SK-N-SH treated with all-trans-retinoic acid at 6 μM for 48 hours (cell line): Measurements from ENCODE around the gene MRPL21.

Experiments
- ATAC-seq: fragments of 200-7000 bp; cut with Tn5 transposase; 3 replicates; pipeline ENCODE4 v1.9.1; 2020; ENCODE audit warnings: mild to moderate bottlenecking, moderate library complexity
- ARNTL ChIP-seq: fragments of 450-650 bp; formaldehyde crosslinking; IDR thresholded peaks from 2 replicates; pipeline ENCODE4 v1.5.0; 2020; ENCODE audit warnings: low read depth, mild to moderate bottlenecking, moderate library complexity, borderline replicate concordance
- BACH2 ChIP-seq: fragments of 250-450 bp; sonication (Bioruptor Pico); IDR thresholded peaks from 2 replicates; pipeline ENCODE4 v1.9.0; 2021; ENCODE audit warnings: mild to moderate bottlenecking, borderline replicate concordance
- CSDC2 ChIP-seq: fragments of 250-450 bp; sonication (Bioruptor Pico); IDR thresholded peaks from 2 replicates; pipeline ENCODE4 v1.5.0; 2020; ENCODE audit warnings: mild to moderate bottlenecking, moderate library complexity
- CSRNP3 ChIP-seq: fragments of 250-450 bp; sonication (Bioruptor Pico); IDR thresholded peaks from 2 replicates; pipeline ENCODE4 v1.5.1; 2021; ENCODE audit warnings: mild to moderate bottlenecking, moderate library complexity
- ESRRG ChIP-seq: fragments of 250-450 bp; sonication (Bioruptor Pico); IDR thresholded peaks from 2 replicates; pipeline ENCODE4 v1.6.1; 2021; ENCODE audit warnings: mild to moderate bottlenecking
- GLIS3 ChIP-seq: fragments of 250-450 bp; sonication (Bioruptor Pico); IDR thresholded peaks from 2 replicates; pipeline ENCODE4 v1.5.0; 2020; ENCODE audit warnings: mild to moderate bottlenecking, moderate library complexity
- ISL1 ChIP-seq: fragments of 250-450 bp; sonication (Bioruptor Pico); IDR thresholded peaks from 2 replicates; pipeline ENCODE4 v2.1.2; 2022; ENCODE audit warnings: mild to moderate bottlenecking, moderate library complexity
- OSR1 ChIP-seq: fragments of 250-450 bp; sonication (Bioruptor Pico); IDR thresholded peaks from 2 replicates; pipeline ENCODE4 v1.8.0; 2022; ENCODE audit warnings: moderate library complexity, mild to moderate bottlenecking, inconsistent platforms
- POU6F1 ChIP-seq: fragments of 250-450 bp; sonication (Bioruptor Pico); IDR thresholded peaks from 2 replicates; pipeline ENCODE4 v1.8.0; 2021; ENCODE audit warnings: low read depth, mild to moderate bottlenecking, moderate library complexity, borderline replicate concordance
- PPARA ChIP-seq: fragments of 250-450 bp; sonication (Bioruptor Pico); IDR thresholded peaks from 2 replicates; pipeline ENCODE4 v1.5.0; 2020; ENCODE audit warnings: mild to moderate bottlenecking, borderline replicate concordance
- RARB ChIP-seq: fragments of 250-450 bp; sonication (Bioruptor Pico); IDR thresholded peaks from 2 replicates; pipeline ENCODE4 v1.8.0; 2021; ENCODE audit warnings: mild to moderate bottlenecking, moderate library complexity
- SNAI2 ChIP-seq: fragments of 250-450 bp; sonication (Bioruptor Pico); IDR thresholded peaks from 2 replicates; pipeline ENCODE4 v1.5.0; 2020; ENCODE audit warnings: mild to moderate bottlenecking, moderate library complexity
- TCF4 ChIP-seq: fragments of 250-450 bp; sonication (Bioruptor Pico); IDR thresholded peaks from 2 replicates; pipeline ENCODE4 v1.8.0; 2021; ENCODE audit warnings: mild to moderate bottlenecking, moderate library complexity, borderline replicate concordance
- TOX ChIP-seq: fragments of 250-450 bp; sonication (Bioruptor Pico); IDR thresholded peaks from 2 replicates; pipeline ENCODE4 v1.8.0; 2021; ENCODE audit warnings: mild to moderate bottlenecking, moderate library complexity, borderline replicate concordance
- TSHZ2 ChIP-seq: fragments of 250-450 bp; sonication (Bioruptor Pico); IDR thresholded peaks from 2 replicates; pipeline ENCODE4 v1.5.0; 2020; ENCODE audit warnings: mild to moderate bottlenecking, moderate library complexity
- ZC3H10 ChIP-seq: fragments of 250-450 bp; sonication (Bioruptor Pico); IDR thresholded peaks from 2 replicates; pipeline ENCODE4 v1.5.1; 2021; ENCODE audit warnings: mild to moderate bottlenecking, moderate library complexity
- ZFP3 ChIP-seq: fragments of 250-450 bp; sonication (Bioruptor Pico); IDR thresholded peaks from 2 replicates; pipeline ENCODE4 v1.5.0; 2020; ENCODE audit warnings: mild to moderate bottlenecking, moderate library complexity
- ZFP30 ChIP-seq: fragments of 450-650 bp; formaldehyde crosslinking; IDR thresholded peaks from 2 replicates; pipeline ENCODE4 v1.5.0; 2022; ENCODE audit warnings: mild to moderate bottlenecking, moderate library complexity
- ZNF565 ChIP-seq: fragments of 450-650 bp; formaldehyde crosslinking; conservative IDR thresholded peaks from 2 replicates; pipeline ENCODE4 v1.5.0; 2020; ENCODE audit warnings: low read depth, mild to moderate bottlenecking, moderate library complexity
- ZNF8 ChIP-seq: fragments of 450-650 bp; formaldehyde crosslinking; IDR thresholded peaks from 2 replicates; pipeline ENCODE4 v1.5.0; 2020; ENCODE audit warnings: mild to moderate bottlenecking, moderate library complexity
- TF ChIP-seq, protein P1 (sequence below): fragments of 250-450 bp; sonication (Bioruptor Pico); IDR thresholded peaks from 2 replicates; pipeline ENCODE4 v1.5.1; 2020; ENCODE audit warnings: low read depth, mild to moderate bottlenecking, moderate library complexity
- TF ChIP-seq, protein P2 (sequence below): fragments of 250-450 bp; sonication (Bioruptor Pico); IDR thresholded peaks from 2 replicates; pipeline ENCODE4 v1.8.0; 2020; ENCODE audit warnings: mild to moderate bottlenecking, moderate library complexity, borderline replicate concordance

MRPL21 gene

GRCh38 chr11:68929706-68930570 is 26.3 kb upstream of the MRPL21 start:
- ATAC-seq = no peak
- no peak for TF ChIP-seq POU6F1 (CRISPR knock-in tag)
- TF ChIP-seq ISL1 = no peak
- TF ChIP-seq OSR1 (CRISPR knock-in tag) = no peak
- no peak for TF ChIP-seq TCF4
- TF ChIP-seq SNAI2 (CRISPR knock-in tag) = no peak
- TF ChIP-seq ZFP3 (CRISPR knock-in tag) = no peak
- no peak for TF ChIP-seq ESRRG (CRISPR knock-in tag)
- TF ChIP-seq ARNTL (CRISPR knock-in tag) = no peak
- no peak for TF ChIP-seq TSHZ2 (CRISPR knock-in tag)
- TF ChIP-seq ZNF8 (CRISPR knock-in tag) = no peak
- TF ChIP-seq TOX = no peak
- TF ChIP-seq ZFP30 (CRISPR knock-in tag) = no peak

- no peak for ATAC-seq
- TF ChIP-seq ZNF8 (CRISPR knock-in tag) = no peak
- TF ChIP-seq TSHZ2 (CRISPR knock-in tag) = no peak
- TF ChIP-seq CSRNP3 = no peak
- TF ChIP-seq RARB = no peak
- no peak for TF ChIP-seq ZFP30 (CRISPR knock-in tag)
- TF ChIP-seq TCF4 = no peak
- no peak for TF ChIP-seq ESRRG (CRISPR knock-in tag)
- no peak for TF ChIP-seq ZNF565 (CRISPR knock-in tag)
- no peak for TF ChIP-seq PPARA (CRISPR knock-in tag)
- no peak for TF ChIP-seq GLIS3 (CRISPR knock-in tag)
- TF ChIP-seq OSR1 (CRISPR knock-in tag) = no peak
- TF ChIP-seq, protein P1, sequence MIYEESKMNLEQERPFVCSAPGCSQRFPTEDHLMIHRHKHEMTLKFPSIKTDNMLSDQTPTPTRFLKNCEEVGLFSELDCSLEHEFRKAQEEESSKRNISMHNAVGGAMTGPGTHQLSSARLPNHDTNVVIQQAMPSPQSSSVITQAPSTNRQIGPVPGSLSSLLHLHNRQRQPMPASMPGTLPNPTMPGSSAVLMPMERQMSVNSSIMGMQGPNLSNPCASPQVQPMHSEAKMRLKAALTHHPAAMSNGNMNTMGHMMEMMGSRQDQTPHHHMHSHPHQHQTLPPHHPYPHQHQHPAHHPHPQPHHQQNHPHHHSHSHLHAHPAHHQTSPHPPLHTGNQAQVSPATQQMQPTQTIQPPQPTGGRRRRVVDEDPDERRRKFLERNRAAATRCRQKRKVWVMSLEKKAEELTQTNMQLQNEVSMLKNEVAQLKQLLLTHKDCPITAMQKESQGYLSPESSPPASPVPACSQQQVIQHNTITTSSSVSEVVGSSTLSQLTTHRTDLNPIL = no peak
- TF ChIP-seq, protein P2, sequence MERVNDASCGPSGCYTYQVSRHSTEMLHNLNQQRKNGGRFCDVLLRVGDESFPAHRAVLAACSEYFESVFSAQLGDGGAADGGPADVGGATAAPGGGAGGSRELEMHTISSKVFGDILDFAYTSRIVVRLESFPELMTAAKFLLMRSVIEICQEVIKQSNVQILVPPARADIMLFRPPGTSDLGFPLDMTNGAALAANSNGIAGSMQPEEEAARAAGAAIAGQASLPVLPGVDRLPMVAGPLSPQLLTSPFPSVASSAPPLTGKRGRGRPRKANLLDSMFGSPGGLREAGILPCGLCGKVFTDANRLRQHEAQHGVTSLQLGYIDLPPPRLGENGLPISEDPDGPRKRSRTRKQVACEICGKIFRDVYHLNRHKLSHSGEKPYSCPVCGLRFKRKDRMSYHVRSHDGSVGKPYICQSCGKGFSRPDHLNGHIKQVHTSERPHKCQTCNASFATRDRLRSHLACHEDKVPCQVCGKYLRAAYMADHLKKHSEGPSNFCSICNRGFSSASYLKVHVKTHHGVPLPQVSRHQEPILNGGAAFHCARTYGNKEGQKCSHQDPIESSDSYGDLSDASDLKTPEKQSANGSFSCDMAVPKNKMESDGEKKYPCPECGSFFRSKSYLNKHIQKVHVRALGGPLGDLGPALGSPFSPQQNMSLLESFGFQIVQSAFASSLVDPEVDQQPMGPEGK (CRISPR knock-in tag) = no peak
- TF ChIP-seq CSDC2 (CRISPR knock-in tag) = no peak
- no peak for TF ChIP-seq BACH2 (CRISPR knock-in tag)
- no peak for TF ChIP-seq POU6F1 (CRISPR knock-in tag)
- no peak for TF ChIP-seq ISL1
- no peak for TF ChIP-seq ZC3H10
- TF ChIP-seq, all 23 proteins: peak for 0
Measured at GRCh38 chr11:68929135-68929534, 25.5 kb upstream of the MRPL21 start.
